Smooth muscle cell (in vitro differentiated cells): ENCODE measurements around the gene CYYR1. TPM values are rescaled to one million over a fixed set of nuclear protein-coding genes. Genes with fewer than 3 reads are reported as not detected.

Source experiments
- DNase-seq: peaks from one replicate; lab custom pipeline; 2025; ENCODE audit not compliant: unreplicated experiment; lab: John Stamatoyannopoulos, UW
- H2AFZ ChIP-seq: fragments of 200-600 bp; sonication (generic); 2 replicates; pipeline ENCODE4 v1.6.0; 2016; ENCODE audit warnings: antibody characterized with exemption, low read depth, mild to moderate bottlenecking
- H3F3A ChIP-seq: fragments of 200-600 bp; sonication (generic); 2 replicates; pipeline ENCODE4 v1.6.0; 2017; ENCODE audit warnings: antibody characterized with exemption, low read depth
- H3K27ac ChIP-seq: fragments of 200-600 bp; sonication (generic); 2 replicates; pipeline ENCODE4 v1.5.1; 2016; ENCODE audit warnings: low read depth, mild to moderate bottlenecking
- H3K27me3 ChIP-seq: fragments of 200-600 bp; sonication (generic); 2 replicates; pipeline ENCODE4 v1.6.1; 2016; ENCODE audit warnings: low read depth, mild to moderate bottlenecking
- H3K36me3 ChIP-seq: fragments of 200-600 bp; sonication (generic); 2 replicates; pipeline ENCODE4 v1.5.1; 2016; ENCODE audit warnings: low read depth
- H3K4me1 ChIP-seq: fragments of 200-600 bp; sonication (generic); 2 replicates; pipeline ENCODE4 v1.5.1; 2016; ENCODE audit warnings: low read depth
- H3K4me2 ChIP-seq: fragments of 200-600 bp; sonication (generic); 2 replicates; pipeline ENCODE4 v1.6.0; 2016; ENCODE audit warnings: mild to moderate bottlenecking
- H3K4me3 ChIP-seq: fragments of 200-600 bp; sonication (generic); 2 replicates; pipeline ENCODE4 v1.5.1; 2016; ENCODE audit warnings: mild to moderate bottlenecking
- H3K79me2 ChIP-seq: fragments of 200-600 bp; sonication (generic); 2 replicates; pipeline ENCODE4 v1.6.0; 2016; ENCODE audit warnings: low read depth, mild to moderate bottlenecking
- H3K9ac ChIP-seq: fragments of 200-600 bp; sonication (generic); 2 replicates; pipeline ENCODE4 v1.6.0; 2016; ENCODE audit warnings: low read depth
- H3K9me3 ChIP-seq: fragments of 200-600 bp; sonication (generic); replicated peaks from 2 replicates; pipeline ENCODE4 v1.5.1; 2016; ENCODE audit warnings: low read depth
- H4K20me1 ChIP-seq: fragments of 200-600 bp; sonication (generic); 2 replicates; pipeline ENCODE4 v1.6.0; 2016; ENCODE audit warnings: low read depth
- WGBS: methylation state at CpG from one replicate; pipeline ENCODE4 v1.1.7; 2016; ENCODE audit warnings: low lambda C conversion rate; 5-methylcytosine and 5-hydroxymethylcytosine counted together
- polyA plus RNA-seq: library from polyadenylated mRNA; unstranded; fragments of >200 nt; fragmentation: Nextera tagmentation; extraction: Ambion mirVana; gene quantifications from 2 replicates; pipeline ENCODE4 v1.2.1, GENCODE V29; 2016
- total RNA-seq: library from RNA; depleted of rRNA; stranded (reverse); fragments of >200 nt; gene quantifications from 2 replicates; pipeline ENCODE4 v1.2.3, GENCODE V29; 2014
- TF ChIP-seq, protein P1 (sequence below): fragments of 200-600 bp; sonication (generic); IDR thresholded peaks from 2 replicates; pipeline ENCODE4 v1.5.1; 2017; ENCODE audit warnings: borderline replicate concordance, mild to moderate bottlenecking, antibody characterized with exemption; ENCODE audit not compliant: insufficient read depth, poor library complexity, severe bottlenecking

The CYYR1 gene
- total and polyA plus RNA-seq, 2 experiments from 2014 or later: 4.0 TPM

GRCh38 chr21:26443867-26444266 lies 129.2 kb downstream of the CYYR1 start:
- no peak overlapping the region for H3K27ac ChIP-seq
- H3K9me3 ChIP-seq: no peaks in the 10 kb centered on the region
- no peaks in the 10 kb centered on the region for H3K79me2 ChIP-seq
- TF ChIP-seq, protein P1, sequence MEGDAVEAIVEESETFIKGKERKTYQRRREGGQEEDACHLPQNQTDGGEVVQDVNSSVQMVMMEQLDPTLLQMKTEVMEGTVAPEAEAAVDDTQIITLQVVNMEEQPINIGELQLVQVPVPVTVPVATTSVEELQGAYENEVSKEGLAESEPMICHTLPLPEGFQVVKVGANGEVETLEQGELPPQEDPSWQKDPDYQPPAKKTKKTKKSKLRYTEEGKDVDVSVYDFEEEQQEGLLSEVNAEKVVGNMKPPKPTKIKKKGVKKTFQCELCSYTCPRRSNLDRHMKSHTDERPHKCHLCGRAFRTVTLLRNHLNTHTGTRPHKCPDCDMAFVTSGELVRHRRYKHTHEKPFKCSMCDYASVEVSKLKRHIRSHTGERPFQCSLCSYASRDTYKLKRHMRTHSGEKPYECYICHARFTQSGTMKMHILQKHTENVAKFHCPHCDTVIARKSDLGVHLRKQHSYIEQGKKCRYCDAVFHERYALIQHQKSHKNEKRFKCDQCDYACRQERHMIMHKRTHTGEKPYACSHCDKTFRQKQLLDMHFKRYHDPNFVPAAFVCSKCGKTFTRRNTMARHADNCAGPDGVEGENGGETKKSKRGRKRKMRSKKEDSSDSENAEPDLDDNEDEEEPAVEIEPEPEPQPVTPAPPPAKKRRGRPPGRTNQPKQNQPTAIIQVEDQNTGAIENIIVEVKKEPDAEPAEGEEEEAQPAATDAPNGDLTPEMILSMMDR: no peak
- peaks cover 5% of the 10 kb centered on the region for H3F3A ChIP-seq
- H4K20me1 ChIP-seq: no peaks in the 10 kb centered on the region
- no peaks in the 10 kb centered on the region for H3K36me3 ChIP-seq
- no peak overlapping the region for H3K9ac ChIP-seq
- no peak overlapping the region for H2AFZ ChIP-seq
- no peaks in the 10 kb centered on the region for H3K27me3 ChIP-seq
- peaks cover 8% of the 10 kb centered on the region for H3K4me1 ChIP-seq
- WGBS: 100% methylated on average over 1 of the region's 1 CpG
- DNase-seq: no peak
- no peak overlapping the region for H3K4me3 ChIP-seq
- no peak overlapping the region for H3K4me2 ChIP-seq

DNA sequence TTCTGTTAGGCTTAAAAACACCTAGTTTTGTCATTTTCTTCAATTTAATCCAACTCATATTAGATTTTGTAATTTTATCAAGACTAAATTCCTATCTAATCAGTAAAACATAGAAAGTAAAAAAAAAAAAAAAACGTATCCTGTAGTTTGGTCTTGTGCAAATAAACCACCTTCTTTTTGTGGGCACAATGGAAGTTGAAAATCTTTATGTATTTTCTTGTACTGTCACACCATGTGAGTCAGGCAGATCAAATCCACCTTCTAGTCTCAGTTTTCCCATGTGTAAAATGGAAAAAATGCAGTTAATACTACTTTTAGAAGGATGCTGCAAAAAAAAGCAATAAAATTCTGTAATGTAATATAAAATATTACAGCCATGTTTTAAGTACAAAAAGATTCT lies 129.8 kb downstream of the CYYR1 start:
- Histone ChIP-seq H2AFZ (no peak overlapping the region), H3K4me2 (no peak overlapping the region), H3K4me3 (no peak overlapping the region), H4K20me1 (no peaks in the 10 kb centered on the region), H3F3A (peaks cover 5% of the 10 kb centered on the region), H3K9ac (no peak overlapping the region), H3K4me1 (peaks cover 2% of the 10 kb centered on the region), H3K27ac (no peak overlapping the region), H3K79me2 (no peaks in the 10 kb centered on the region), H3K9me3 (no peaks in the 10 kb centered on the region), H3K27me3 (no peaks in the 10 kb centered on the region), H3K36me3 (no peaks in the 10 kb centered on the region)
- no peak for DNase-seq
- TF ChIP-seq, protein P1: no peak
- 96% methylated on average over 1 of the region's 1 CpG for WGBS

- Histone ChIP-seq H3K9me3 (no peaks in the 10 kb centered on the region), H3K27me3 (no peaks in the 10 kb centered on the region), H3F3A (no peaks in the 10 kb centered on the region), H3K79me2 (no peaks in the 10 kb centered on the region), H3K4me2 (no peak overlapping the region), H3K36me3 (no peaks in the 10 kb centered on the region), H4K20me1 (no peaks in the 10 kb centered on the region), H3K9ac (no peak overlapping the region), H3K27ac (no peak overlapping the region), H3K4me1 (no peaks in the 10 kb centered on the region), H2AFZ (no peak overlapping the region), H3K4me3 (no peak overlapping the region)
- TF ChIP-seq, protein P1: no peak
- no peak for DNase-seq
- 67% methylated on average over 2 of the region's 2 CpGs for WGBS
Measured at GRCh38 chr21:26441149-26441548, 131.9 kb downstream of the CYYR1 start.

- Histone ChIP-seq H3K79me2 (no peaks in the 10 kb centered on the region), H3K27ac (no peak overlapping the region), H2AFZ (no peak overlapping the region), H3F3A (no peaks in the 10 kb centered on the region), H3K9ac (no peak overlapping the region), H3K9me3 (no peaks in the 10 kb centered on the region), H3K27me3 (no peaks in the 10 kb centered on the region), H3K4me3 (no peak overlapping the region), H3K36me3 (no peaks in the 10 kb centered on the region), H4K20me1 (no peaks in the 10 kb centered on the region), H3K4me2 (no peak overlapping the region), H3K4me1 (no peaks in the 10 kb centered on the region)
- TF ChIP-seq, protein P1: no peak
- no peak for DNase-seq
Measured at GRCh38 chr21:26438976-26439375, 134.1 kb downstream of the CYYR1 start.
